HG03521 (cell line): ENCODE data around the gene ATP5F1D.
A peak's percentile ranks its signal among the peaks of the same experiment; 100 is the strongest.
"Not testable (repeated sequence)": the region's sequence is repeated elsewhere in the genome, so short reads cannot be mapped to it uniquely, and the experiment has no call there.

Experiments
- ATAC-seq: cut with Tn5 transposase; IDR thresholded peaks from one replicate; pipeline ENCODE4 v1.9.1; 2021; ENCODE audit warnings: mild to moderate bottlenecking, moderate library complexity; ENCODE audit not compliant: unreplicated experiment

The ATP5F1D gene

DNA sequence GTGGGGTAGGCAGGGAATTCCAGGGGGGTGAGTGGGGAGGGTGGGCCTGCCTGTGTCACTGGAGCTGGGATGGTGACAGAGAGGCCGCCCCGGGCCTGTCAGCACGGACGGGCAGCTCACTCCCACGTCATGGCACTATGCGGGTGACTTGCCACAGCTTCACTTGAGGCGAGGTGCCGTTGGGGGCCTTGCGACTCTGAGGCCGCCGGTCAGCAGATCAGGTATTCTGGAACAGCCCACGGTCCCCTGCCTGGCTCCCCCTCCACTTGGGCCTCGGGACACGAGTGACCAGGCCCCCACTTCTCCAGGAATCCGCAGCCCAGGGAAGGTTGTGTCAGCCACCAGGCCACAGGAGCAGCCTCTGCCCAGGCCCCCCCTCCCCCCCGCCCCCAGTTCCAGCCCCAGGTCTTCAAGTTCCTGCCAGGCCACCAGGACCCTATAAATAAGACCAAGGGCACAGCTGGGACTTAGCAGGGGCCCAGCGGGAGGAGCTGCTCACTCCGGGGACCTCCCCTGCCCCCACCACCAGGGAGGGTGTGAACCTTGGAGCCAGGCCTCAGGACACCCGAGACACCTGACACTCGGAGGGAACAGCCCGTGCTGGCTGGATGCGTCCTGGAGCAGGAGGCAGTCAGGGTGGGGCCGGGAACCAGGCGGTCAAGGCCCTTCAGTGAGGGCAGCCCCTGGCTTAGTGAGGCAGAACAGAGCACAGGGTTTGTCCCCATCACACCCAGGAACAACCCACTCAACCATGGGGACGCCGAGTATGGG is 4.1 kb downstream of the ATP5F1D start:
- ATAC-seq: no peak

- ATAC-seq: not testable (repeated sequence)
Measured at GRCh38 chr19:1246265-1247087, 4.9 kb downstream of the ATP5F1D start.

- no peak for ATAC-seq
Measured at GRCh38 chr19:1247748-1248138, 6.2 kb downstream of the ATP5F1D start.

DNA sequence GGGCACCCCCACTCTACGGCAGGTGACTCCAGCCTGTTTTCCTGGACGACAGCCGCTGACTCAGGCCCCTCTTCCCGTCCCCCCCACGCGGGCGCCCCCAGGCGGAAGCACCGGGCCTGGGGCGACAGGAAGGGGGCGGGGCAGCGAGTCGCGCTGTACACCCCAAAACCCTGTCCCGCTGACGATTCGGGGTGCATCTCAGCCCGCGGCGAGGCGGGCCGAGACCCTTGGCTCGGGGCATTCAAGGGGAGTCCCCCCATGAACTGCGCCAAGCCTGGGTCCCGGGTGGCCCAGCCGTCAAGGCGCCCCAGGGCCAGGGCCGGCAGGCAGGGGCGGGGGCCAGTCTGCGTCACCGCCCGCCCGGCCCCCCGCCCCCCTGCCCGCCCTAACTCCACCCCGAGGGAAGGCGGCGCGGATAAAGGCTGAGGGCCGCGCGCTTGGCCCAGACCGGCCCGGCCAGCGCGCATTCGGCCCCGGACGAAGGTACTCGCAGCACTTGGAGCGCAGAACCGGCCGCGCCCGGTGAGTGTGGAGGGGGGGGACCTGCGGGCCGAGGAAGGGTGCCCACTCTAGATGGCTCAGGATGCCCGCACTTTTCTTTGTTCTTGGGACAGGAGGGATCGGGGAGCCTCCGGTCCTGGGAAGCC is 6.7 kb downstream of the ATP5F1D start, which contains the start of gene MIDN:
Gene MIDN (plus strand): TSS at position 445 of the 647 bp plus-strand sequence. CDS start 1,714 bp downstream, outside the sequence.
- ATAC-seq: peak; percentile 10

- ATAC-seq: peak; percentile 31
Measured at GRCh38 chr19:1248786-1249297, 7.3 kb downstream of the ATP5F1D start.

DNA sequence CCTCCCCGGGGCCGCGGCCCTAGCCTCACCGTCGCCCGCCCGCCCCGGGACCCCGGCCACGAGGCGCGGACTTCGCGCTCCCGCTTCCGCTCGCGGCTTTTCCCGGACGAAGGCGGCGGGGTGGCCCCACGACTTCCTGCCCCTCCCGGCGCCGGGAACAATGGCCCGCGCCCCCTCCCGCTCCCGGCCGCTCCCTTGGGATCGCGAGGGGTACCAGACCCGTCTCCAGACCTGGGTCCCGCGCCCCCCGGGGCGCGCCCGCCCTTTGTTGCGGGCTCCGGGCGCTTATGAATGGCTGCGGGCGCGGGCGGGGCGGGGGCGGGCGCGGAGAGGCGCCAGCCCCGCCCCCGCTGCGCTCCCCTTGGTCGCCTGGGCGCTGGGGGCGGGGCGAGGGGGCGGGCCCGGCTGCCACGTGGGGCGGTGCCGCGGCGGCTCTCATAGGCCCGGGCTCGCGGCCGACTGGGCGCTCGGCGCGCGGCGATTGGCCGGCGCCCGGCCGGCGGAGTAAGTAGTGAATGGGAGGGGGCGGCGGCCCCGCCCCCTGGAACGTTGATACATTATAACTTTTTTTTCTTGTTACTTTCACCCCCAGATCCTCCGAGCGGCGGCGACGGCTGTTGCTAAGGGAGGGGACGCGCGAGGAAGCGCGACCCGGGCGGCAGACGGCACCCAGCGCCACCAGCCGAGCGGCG is 7.9 kb downstream of the ATP5F1D start:
- ATAC-seq: peak; percentile 42

DNA sequence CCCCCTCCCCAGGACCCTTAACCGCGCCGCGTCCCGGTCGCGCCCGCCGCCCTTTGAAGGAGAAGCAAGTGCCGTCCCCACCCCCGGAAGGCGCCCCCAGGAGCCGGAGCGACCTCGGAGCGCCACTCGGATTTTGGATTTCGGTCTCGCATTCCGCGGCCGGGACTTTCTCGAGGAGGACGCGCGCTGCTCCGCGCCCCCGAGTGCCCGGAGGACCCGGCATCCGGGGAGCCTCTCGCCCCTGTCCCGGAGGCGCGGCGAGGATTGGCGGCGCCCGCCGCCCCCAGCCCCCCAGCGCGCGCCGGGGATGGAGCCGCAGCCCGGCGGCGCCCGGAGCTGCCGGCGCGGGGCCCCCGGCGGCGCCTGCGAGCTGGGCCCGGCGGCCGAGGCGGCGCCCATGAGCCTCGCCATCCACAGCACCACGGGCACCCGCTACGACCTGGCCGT is 8.5 kb downstream of the ATP5F1D start:
- no peak for ATAC-seq

DNA sequence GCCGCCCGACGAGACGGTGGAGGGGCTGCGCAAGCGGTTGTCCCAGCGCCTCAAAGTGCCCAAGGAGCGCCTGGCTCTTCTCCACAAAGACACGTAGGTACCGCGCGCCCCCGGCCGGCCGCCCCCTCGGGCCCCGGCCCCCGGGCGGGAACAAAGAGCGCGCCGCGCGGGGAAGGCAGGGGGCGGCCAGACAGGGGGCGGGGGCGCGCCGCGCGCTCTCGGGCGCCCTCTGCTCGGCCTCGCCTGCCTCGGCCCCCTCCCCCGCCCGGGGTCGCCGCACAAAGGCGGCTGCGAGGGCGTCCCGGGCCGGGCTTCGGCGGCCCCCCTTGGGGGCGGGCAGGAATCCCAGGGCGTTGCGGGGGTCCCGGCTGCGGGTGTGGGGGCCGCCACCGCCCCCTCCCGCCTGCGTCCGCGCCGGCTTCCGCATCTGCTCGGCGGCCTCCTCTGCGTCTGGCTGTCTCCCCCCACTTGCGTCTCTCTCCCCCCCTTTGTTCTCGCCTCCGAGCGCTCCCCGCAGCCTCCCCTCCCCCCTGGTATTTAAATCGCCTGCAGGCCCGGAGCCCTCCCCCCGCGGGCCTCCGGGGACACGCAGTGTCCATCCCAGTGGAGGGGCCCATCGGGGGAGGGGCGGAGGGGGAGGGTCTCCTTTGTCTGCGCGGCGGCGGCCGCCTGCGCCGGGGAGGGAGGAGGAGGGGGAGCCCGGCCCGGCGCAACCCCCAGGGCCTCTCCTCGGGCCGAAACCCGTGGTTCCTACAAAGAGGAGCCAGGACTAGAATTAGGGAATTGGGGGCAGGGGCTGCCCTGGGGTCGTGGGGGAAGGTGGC is 9.1 kb downstream of the ATP5F1D start:
- no peak for ATAC-seq

DNA sequence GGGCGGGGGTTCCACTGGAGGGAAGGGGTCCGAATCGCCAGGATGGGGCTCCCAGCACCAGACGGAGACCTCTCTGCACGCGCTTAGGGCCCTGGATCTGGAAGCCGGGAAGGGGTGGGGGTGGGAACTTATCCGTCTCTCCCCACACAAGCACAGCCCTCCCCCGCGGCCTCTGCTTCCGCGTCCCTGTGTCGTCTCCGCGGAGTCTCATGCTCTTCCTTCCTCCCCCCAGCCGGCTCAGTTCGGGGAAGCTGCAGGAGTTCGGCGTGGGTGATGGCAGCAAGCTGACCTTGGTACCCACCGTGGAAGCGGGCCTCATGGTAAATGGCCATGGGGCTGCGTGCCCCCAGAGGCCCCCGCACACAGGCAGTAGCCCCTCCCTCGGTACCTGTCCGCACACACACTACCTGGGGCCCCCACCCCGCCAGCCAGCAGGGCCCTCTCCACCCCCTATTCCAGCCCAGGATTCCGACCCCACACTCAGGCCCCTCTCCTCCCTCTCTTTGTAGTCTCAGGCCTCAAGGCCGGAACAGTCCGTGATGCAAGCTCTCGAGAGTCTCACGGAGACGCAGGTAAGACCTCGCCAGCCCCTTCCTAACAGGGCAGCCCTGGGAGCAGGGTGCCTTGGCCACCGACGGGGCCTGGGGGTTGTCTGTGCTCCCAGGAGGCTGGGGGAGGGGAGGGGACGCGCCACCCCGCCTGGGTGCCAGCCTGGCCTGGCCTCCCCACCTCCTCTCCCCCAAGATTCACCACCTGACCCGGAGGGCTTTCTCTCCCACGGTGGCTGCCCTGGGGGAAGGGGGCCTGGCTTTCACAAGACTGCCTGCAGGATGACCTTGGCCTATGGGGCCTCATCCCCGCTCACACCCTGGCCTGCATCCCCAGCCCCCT is 10.0 kb downstream of the ATP5F1D start:
- ATAC-seq: no peak

DNA sequence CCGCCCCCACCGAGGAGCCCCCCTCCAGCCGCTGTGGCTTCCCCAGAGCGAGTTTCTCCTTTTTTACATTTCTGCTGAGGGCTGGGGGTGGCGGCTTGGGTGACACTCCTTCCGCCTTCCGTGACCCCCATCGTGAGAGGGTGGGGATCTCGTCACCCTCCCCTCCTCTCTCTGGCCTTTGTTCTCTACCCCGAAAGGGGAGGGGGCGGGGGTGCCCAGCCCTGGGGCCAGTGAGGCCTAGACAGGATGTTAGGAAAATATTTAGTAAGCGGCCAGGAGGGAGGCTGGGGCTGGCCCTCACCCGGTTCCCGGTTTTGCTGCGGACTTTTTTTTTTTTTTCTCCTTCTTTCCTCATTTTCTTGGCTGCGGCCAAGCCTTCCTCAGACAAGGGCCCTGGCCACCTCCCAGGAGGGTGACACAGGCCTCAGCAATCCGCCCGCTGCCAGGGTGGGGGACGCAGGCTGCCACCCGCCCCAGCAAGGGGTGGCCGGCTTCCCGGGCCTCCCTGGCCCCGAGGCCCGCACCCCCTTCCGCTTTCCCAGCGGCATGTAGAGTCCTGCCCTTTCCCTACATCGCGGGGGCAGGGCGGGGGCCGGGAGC is 10.8 kb downstream of the ATP5F1D start:
- no peak for ATAC-seq

DNA sequence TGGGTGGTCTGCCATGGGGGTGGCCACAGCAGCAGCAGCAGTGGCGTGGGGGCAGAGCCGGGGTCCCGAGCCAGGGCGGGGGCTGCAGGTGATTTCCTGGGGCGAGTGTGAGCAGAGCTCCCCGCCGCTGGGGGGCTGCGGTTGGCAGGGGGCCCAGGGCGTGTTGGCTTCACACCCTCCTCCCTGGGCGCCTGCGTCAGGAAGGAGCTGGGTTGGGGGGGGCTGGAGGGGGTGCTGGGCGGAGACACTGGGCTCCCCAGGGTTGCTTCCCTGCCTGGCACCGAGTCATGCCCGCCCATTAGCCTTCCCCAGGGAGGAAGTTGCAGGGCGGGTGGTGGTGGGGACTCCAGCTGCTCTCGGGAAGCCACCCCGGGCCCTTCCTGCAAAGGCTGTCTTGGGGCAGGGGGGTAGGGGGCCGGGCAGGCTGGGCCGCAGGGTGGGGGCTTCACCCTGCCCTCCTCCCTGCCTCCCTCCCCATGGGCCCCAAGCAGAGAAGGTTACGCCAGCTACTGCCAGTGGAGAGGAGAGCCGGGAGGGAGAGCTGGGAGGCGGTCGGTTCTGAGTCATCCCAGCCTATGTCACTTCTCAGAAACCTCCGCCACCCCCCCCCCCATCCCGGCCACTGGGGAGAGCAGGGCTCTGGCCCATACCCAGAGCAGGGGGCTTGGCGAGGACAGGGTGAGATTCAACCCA is 11.4 kb downstream of the ATP5F1D start:
- no peak for ATAC-seq

- ATAC-seq: no peak
Measured at GRCh38 chr19:1253514-1254080, 12.0 kb downstream of the ATP5F1D start.

DNA sequence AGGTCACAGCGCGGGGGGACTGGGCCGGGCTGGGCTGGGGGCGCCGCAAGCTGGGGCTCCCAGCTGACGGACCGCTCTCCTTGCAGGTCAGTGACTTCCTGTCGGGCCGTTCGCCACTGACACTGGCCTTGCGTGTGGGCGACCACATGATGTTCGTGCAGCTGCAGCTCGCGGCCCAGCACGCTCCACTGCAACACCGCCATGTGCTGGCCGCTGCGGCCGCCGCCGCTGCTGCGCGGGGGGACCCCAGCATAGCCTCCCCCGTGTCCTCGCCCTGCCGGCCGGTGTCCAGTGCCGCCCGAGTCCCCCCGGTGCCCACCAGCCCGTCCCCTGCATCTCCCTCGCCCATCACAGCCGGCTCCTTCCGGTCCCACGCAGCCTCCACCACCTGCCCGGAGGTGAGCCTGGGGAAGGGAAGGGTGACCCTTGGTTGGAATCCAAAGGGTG is 12.6 kb downstream of the ATP5F1D start:
- no peak for ATAC-seq

DNA sequence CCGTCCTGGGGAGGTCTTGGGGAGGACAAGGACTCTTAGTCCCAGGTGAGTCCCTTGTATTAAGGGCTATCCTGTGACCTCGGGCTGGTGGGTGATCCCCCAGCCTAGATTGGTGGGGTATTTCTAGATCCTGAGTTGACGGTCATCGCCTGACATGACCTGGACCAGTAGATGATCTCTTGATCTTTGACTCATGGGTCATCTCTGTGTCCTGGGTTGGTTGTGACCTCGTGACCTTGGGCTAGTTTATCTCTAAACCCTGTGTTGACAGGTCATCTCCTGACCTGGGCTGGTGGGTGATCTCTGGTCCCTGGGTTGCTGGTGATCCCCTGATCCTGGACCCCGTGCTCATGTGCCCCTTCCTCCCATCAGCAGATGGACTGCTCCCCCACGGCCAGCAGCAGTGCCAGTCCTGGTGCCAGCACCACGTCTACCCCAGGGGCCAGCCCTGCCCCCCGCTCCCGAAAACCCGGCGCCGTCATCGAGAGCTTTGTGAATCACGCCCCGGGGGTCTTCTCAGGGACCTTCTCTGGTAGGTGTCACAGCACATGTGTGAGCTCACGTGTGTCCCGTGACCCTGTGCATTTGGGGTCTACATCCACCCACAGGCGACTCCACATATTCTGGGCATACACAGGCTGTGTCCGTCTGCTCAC is 13.1 kb downstream of the ATP5F1D start:
- no peak for ATAC-seq

DNA sequence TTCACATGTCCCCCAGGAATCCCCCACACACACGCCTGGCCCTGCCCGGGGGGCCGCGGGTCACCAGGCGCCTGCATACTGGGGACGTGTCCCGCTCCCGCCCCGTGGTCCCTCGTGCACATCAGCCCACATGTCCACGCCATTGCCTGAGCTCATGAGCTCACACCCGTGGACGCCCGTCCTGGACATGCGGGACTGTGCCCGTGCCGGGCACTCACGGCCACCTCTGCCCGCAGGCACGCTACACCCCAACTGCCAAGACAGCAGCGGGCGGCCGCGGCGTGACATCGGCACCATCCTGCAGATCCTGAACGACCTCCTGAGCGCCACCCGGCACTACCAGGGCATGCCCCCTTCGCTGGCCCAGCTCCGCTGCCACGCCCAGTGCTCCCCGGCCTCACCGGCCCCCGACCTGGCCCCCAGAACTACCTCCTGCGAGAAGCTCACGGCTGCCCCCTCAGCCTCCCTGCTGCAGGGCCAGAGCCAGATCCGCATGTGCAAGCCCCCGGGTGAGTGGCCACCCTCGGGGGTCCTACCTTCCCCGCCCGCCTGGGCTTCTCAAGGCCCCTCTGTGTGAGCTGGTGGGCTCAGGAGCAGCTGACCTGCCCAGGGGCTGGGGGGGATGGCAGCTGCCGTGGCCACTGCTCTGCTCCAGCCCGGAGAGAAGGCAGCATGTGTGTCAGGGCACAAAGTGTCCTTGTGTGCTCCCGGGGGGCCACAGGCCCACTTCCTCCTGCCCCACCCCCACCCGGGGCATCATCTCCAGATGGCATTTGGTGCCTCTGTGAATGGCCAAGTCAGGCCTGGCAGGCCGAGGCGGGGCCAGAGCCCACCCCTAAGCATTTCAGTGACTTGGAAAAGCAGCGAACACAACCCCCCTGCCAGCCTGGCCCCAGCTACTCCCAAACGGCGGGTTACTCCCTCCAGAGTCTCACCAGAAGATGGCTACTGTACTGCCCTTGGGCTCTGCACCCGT is 13.9 kb downstream of the ATP5F1D start:
- no peak for ATAC-seq
